OCI-LY7 (cell line): Measurements from ENCODE around the gene WRNIP1. TPM values are rescaled to one million over a fixed set of nuclear protein-coding genes. Genes with fewer than 3 reads are reported as not detected.

Experiments used
- BruUV-seq: library from RNA; stranded (reverse); fragments of 400-500 nt; replicated peaks from 2 replicates; lab custom pipeline; 2021; lab: Mats Ljungman, UMichigan
- CTCF ChIA-PET: fragments of 300-600 bp; sonication (Branson Sonifier 250); formaldehyde crosslinking; loops from one replicate; lab custom pipeline; 2022; ENCODE audit warnings: antibody characterized with exemption; ENCODE audit not compliant: unreplicated experiment; lab: Charles Lee
- POLR2A ChIA-PET: fragments of 300-600 bp; sonication (Branson Sonifier 250); formaldehyde crosslinking; loops from one replicate; lab custom pipeline; 2022; ENCODE audit warnings: antibody characterized with exemption; lab: Charles Lee
- DNase-seq: peaks from one replicate; pipeline ENCODE4 v3.0.0-alpha.2; 2015; ENCODE audit warnings: low spot score
- H2AFZ ChIP-seq: fragments of 200-600 bp; sonication (generic), shearing (Covaris generic); 2 replicates; pipeline ENCODE4 v1.6.1; 2014; ENCODE audit warnings: mild to moderate bottlenecking, antibody characterized with exemption, low read length, moderate library complexity
- H3K27ac ChIP-seq: fragments of 200-600 bp; sonication (generic); 2 replicates; pipeline ENCODE4 v1.5.1; 2014; ENCODE audit warnings: mixed run types, low read depth, mild to moderate bottlenecking, moderate library complexity, low read length, inconsistent platforms; ENCODE audit not compliant: poor library complexity, severe bottlenecking
- H3K36me3 ChIP-seq: fragments of 200-600 bp; sonication (generic); 2 replicates; pipeline ENCODE4 v1.6.1; 2014; ENCODE audit warnings: mild to moderate bottlenecking, antibody characterized with exemption, low read length, moderate library complexity, mixed read lengths; ENCODE audit not compliant: insufficient read depth
- H3K4me1 ChIP-seq: fragments of 200-600 bp; sonication (generic); 2 replicates; pipeline ENCODE4 v1.5.1; 2014; ENCODE audit warnings: mild to moderate bottlenecking, low read length; ENCODE audit not compliant: insufficient read depth, poor library complexity, severe bottlenecking
- H3K4me2 ChIP-seq: fragments of 200-600 bp; sonication (generic); 2 replicates; pipeline ENCODE4 v1.6.1; 2014; ENCODE audit warnings: mild to moderate bottlenecking, low read length
- H3K4me3 ChIP-seq: fragments of 200-600 bp; sonication (generic); 2 replicates; pipeline ENCODE4 v1.5.1; 2014; ENCODE audit warnings: mild to moderate bottlenecking, low read depth, low read length; ENCODE audit not compliant: poor library complexity, severe bottlenecking
- H3K79me2 ChIP-seq: fragments of 200-600 bp; sonication (generic); 2 replicates; pipeline ENCODE4 v1.6.1; 2016; ENCODE audit warnings: low read depth, mild to moderate bottlenecking, low read length, moderate library complexity, mixed read lengths; ENCODE audit not compliant: insufficient read depth
- H3K9me2 ChIP-seq: fragments of 200-600 bp; sonication (generic); 2 replicates; pipeline ENCODE4 v1.6.1; 2016; ENCODE audit warnings: mild to moderate bottlenecking, low read length, mixed read lengths; ENCODE audit not compliant: insufficient read depth
- H3K9me3 ChIP-seq: fragments of 200-600 bp; sonication (generic); 2 replicates; pipeline ENCODE4 v1.6.1; 2014; ENCODE audit warnings: mild to moderate bottlenecking, mixed run types, low read length, mixed read lengths
- H4K20me1 ChIP-seq: fragments of 200-600 bp; sonication (generic); 2 replicates; pipeline ENCODE4 v1.6.1; 2014; ENCODE audit warnings: mild to moderate bottlenecking, antibody characterized with exemption, low read length, moderate library complexity, mixed read lengths; ENCODE audit not compliant: insufficient read depth
- CTCF ChIP-seq: fragments of 200-600 bp; sonication (generic); conservative IDR thresholded peaks from 2 replicates; pipeline ENCODE4 v1.5.1; 2014; ENCODE audit warnings: mild to moderate bottlenecking, antibody characterized with exemption, low read length, moderate library complexity, mixed read lengths
- EZH2phosphoT487 ChIP-seq: fragments of 200-600 bp; sonication (generic); IDR thresholded peaks from 2 replicates; pipeline ENCODE4 v1.6.1; 2018; ENCODE audit warnings: low read depth, borderline replicate concordance, mild to moderate bottlenecking, mixed run types, antibody characterized with exemption, low read length, moderate library complexity, mixed read lengths
- intact Hi-C: fragments of 100-400 bp; cut with micrococcal nuclease; formaldehyde crosslinking; loops from one replicate; pipeline ENCODE4 v1.10.0; 2022; ENCODE audit not compliant: unreplicated experiment
- total RNA-seq, 2 experiments: library from RNA; depleted of rRNA in 1 of 2; stranded (reverse); fragments of >200 nt in 1 of 2; shearing (Covaris generic) in 1 of 2; gene quantifications; 2 replicates each; pipeline ENCODE4 v1.2.3, GENCODE V29; 2014 to 2022

Gene WRNIP1
- total RNA-seq, 2 experiments from 2014 or later, result 43.8 to 54.2 TPM

GRCh38 chr6:2821554-2821953 is 56.4 kb downstream of the WRNIP1 start:
- CTCF ChIA-PET, result no interaction called here
- Histone ChIP-seq H3K9me2 (no peaks in the 10 kb centered on the region), H3K4me2 (no peak overlapping the region), H2AFZ (no peak overlapping the region), H3K27ac (no peak overlapping the region), H3K36me3 (no peaks in the 10 kb centered on the region), H3K9me3 (peaks cover 15% of the 10 kb centered on the region; the same call in 1 of the 2 replicates), H4K20me1 (no peaks in the 10 kb centered on the region), H3K4me1 (no peaks in the 10 kb centered on the region), H3K79me2 (no peaks in the 10 kb centered on the region), H3K4me3 (no peak overlapping the region)
- DNase-seq, result no peak
- intact Hi-C loops, result no loop called here
- TF ChIP-seq CTCF, result no peak
- no peak for TF ChIP-seq EZH2phosphoT487
- POLR2A ChIA-PET, result no interaction called here
- no TSS peak for BruUV-seq

GRCh38 chr6:2823104-2823850 is 58.1 kb downstream of the WRNIP1 start:
- no TSS peak for BruUV-seq
- no peak for TF ChIP-seq EZH2phosphoT487
- no peak for TF ChIP-seq CTCF
- POLR2A ChIA-PET, result no interaction called here

GRCh38 chr6:2826131-2826530 is 60.9 kb downstream of the WRNIP1 start:
- POLR2A ChIA-PET, result no interaction called here
- no peaks in the 10 kb centered on the region for H3K79me2 ChIP-seq
- TF ChIP-seq EZH2phosphoT487, result no peak
- TF ChIP-seq CTCF, result no peak
- no peak overlapping the region for H2AFZ ChIP-seq
- H3K4me3 ChIP-seq, result no peak overlapping the region
- no peaks in the 10 kb centered on the region for H3K9me2 ChIP-seq
- CTCF ChIA-PET, result no interaction called here
- no peak overlapping the region for H3K4me2 ChIP-seq
- DNase-seq, result no peak
- no peak overlapping the region for H3K27ac ChIP-seq
- no TSS peak for BruUV-seq
- H3K4me1 ChIP-seq, result no peaks in the 10 kb centered on the region
- intact Hi-C loops, result no loop called here
- H3K9me3 ChIP-seq, result 0 out of 2 replicates have a peak, but pooled peaks cover 5% of the 10 kb centered on the region
- no peaks in the 10 kb centered on the region for H3K36me3 ChIP-seq
- no peaks in the 10 kb centered on the region for H4K20me1 ChIP-seq

More at GRCh38 chr6:2823104-2823850, 58.1 kb downstream of the WRNIP1 start:
- Histone ChIP-seq H3K4me2 (no peak overlapping the region), H3K9me3 (0 out of 2 replicates have a peak, but pooled peaks cover 5% of the 10 kb centered on the region), H4K20me1 (no peaks in the 10 kb centered on the region), H3K27ac (no peak overlapping the region), H3K4me1 (no peaks in the 10 kb centered on the region), H3K79me2 (no peaks in the 10 kb centered on the region), H3K9me2 (no peaks in the 10 kb centered on the region), H3K4me3 (no peak overlapping the region), H3K36me3 (no peaks in the 10 kb centered on the region), H2AFZ (no peak overlapping the region)
- intact Hi-C loops, result no loop called here
- CTCF ChIA-PET, result no interaction called here
- DNase-seq, result no peak
